ENCODE results near the gene RAPGEF1.

Gene RAPGEF1

DNA sequence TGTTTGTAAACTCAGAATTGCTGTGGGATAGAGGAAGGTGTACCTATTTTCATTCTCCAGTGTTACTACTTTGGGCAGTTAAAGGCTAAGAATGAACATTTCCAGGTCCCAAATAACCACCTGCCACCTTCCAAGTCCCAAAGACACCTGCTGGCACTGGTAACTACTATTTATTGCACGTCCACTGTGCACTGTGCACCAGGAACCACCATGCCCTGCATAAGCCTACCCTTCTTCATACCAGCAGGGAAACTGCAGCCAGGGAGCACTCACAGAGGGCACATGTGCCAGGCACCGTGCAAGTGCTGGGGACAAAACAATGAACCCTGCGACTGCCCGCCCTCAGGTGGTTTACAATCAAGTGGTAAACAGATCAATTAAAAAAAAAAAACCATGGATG, 34.9 kb downstream of the RAPGEF1 start:
- DNase-seq (ENCODE audit: low read depth), result no peak

DNA sequence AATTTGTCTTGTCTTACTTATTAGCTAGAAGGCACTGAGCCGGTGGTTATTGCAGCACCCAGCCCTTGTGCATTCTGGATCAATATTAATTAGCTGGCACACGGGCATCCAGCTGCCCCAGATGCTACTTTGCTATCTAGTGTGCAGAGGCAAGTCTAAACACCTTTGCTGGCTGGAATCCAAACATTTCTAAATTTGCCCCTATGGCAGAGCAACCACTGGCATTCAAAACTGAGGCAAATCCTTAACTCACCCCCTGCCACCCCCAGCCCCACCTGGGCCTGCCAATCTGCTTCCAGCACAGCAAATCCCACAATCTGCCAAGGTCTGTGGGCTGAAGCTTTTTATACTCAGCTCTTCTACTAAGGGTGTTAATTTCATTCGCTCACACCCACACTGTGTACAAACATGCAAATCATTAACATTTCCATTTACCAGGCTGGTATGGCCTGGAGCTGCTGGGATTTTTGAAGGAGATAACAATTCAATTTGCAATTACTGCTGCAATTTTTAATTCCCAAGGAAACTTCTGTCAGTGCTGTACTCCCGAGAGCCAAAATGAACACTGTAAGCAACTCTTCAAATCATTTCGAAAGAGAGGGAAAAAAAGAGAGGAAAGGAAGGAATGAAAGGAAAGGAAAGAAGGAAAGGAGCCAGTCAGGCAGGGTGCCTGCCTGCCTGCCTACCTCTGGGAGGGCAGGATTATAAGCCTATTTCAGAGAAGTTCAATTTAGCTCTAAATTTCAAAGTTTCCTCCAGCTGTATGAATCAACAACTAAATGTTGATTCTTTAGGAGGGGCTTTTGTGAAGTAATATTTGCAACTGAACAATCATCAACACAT, 35.5 kb downstream of the RAPGEF1 start:
- no peak for DNase-seq (ENCODE audit: low read depth)

DNA sequence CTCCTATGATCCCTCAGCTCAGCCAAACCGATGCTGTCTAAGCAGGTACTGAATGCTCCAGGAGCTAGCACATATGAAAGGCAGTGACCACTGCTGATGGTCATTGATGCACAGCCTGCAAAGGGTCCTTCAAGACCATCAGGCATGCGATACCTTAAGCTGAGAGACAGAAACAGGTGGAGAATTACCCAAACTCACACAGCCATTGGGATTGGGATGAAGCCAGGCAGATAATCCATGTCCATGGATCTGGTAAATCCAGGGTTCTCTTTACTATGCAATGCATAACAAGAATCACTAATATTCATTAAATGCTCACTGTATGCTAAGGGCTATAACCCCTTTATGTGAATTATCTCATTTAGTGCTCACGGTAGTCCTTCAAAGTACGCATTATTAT, 36.2 kb downstream of the RAPGEF1 start:
- no peak for DNase-seq (ENCODE audit: low read depth)

DNA sequence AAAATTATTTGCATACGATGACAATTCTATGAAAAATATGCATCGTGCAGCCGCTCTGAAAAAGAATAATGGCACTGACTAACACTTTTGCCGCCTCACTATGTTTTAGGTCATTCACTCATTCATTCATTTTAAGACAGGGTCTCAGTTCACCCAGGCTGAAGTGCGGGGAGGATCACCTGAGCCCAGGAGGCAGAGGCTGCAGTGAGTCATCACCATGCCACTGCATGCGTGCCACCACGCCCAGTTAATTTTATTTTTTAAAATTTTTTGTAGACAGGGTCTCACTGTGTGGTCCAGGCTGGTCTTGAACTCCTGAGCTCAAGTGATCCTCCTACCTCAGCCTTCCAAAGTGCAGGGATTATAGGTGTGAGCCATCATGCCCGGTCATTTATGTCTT, 37.0 kb downstream of the RAPGEF1 start:
- DNase-seq (ENCODE audit: low read depth), result no peak

DNA sequence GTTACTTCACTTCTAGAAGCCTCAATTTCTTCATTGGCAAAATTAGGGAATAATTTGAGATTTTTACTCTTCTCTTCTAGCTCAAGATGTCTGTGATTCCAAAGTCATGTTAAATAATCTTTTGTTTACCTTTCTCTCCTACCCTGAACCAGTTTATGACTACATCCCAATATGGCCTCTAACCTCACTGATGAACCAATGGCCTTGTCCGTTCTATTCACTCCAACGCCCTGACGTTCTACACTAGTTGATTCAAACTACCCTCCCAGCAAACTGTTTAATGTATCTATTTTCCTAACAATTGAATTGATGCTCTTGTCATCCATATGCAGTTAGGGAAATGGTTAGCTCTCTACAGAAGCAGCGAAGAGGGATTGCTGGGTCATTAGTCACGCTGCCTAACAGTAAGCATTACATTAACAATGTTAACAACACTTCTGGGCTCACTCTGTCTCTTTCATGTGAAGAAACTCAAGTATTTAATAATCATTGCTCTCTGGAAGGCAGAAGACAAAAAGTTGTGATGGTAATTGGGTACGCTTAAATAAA, 38.0 kb downstream of the RAPGEF1 start:
- no peak for DNase-seq (ENCODE audit: low read depth)

DNA sequence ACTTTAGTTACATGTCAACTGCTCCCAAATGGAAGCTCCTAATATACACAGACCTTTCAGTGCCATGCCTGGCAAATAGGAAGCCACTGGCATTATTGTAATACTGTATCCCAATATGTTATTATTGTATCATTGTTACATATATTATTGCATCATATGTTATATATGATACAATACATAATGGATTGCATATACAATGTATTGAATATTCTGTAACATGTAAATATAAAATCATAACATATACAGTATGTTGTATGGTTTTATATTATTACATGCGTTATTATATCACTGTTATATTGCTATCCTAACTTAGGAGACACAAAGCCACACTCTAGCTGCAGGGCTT, 38.5 kb downstream of the RAPGEF1 start:
- DNase-seq (ENCODE audit: low read depth), result no peak

DNA sequence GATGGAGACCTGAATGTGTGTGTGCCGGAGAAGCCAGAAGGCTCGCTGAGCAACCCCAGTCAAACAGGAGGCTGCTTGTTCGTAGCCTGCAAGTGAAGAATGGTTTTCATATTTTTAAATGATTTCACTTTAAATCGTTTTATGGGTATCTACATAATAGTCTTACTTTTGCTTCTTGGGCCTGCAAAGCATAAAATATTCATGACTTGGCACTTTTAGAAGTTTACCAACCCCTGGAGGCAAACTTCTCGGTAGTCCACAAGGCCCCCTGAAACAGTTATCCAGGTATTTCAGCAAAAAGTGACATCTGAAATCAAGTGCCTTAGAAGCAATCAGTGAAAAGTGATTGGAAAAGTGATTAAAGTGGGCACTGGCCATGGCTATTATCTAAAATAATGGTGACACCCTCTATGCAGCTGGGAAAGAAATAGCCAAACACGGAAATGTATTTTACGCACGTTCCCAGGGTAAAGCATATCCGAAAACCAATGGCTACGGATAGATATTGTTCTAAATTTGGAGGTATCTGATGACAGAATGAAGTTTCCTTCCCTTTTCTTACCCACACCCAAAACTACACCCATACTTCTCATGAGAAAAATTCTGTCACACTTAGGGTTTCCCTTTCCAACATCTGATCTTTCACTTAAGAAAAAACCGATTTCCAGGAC, 39.0 kb downstream of the RAPGEF1 start:
- no peak for DNase-seq (ENCODE audit: low read depth)

DNA sequence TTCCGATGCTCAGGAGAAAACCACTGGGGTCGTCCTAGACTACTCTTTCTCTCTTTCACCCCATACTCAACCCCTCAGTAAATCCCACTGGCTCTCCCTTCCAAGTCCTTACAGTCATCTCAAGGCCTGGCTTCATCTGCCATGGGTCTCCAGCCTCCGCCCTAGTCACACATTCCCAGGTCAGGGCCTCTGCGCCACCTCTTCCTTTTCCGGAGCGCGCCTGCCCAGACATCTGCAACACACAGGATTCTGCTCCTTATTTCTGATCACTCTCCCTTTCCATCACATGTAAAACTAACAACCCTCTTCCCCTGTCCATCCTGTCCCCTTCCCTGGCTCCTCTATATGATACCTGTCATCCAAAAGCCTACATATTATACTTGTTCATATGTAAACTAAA, 39.8 kb downstream of the RAPGEF1 start:
- DNase-seq (ENCODE audit: low read depth), result no peak

DNA sequence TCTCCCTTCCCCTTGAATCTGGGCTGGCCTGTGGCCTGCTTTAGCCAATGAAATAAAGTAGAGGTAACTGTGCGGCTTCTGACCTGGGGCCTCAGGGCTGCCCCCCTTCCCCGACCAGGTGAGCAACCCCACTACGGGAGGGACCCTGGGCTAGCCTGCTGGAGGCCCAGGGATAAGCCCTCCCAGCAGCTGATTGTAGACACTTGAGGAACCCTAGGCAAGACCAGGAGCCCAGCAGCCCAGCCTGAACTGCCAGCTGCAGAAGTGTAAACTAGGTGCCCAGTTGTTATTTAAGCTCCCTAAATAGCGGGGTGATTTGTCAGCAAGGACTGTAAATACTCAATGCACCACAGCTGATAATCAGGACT, 41.3 kb downstream of the RAPGEF1 start:
- DNase-seq (ENCODE audit: low read depth), result no peak

DNA sequence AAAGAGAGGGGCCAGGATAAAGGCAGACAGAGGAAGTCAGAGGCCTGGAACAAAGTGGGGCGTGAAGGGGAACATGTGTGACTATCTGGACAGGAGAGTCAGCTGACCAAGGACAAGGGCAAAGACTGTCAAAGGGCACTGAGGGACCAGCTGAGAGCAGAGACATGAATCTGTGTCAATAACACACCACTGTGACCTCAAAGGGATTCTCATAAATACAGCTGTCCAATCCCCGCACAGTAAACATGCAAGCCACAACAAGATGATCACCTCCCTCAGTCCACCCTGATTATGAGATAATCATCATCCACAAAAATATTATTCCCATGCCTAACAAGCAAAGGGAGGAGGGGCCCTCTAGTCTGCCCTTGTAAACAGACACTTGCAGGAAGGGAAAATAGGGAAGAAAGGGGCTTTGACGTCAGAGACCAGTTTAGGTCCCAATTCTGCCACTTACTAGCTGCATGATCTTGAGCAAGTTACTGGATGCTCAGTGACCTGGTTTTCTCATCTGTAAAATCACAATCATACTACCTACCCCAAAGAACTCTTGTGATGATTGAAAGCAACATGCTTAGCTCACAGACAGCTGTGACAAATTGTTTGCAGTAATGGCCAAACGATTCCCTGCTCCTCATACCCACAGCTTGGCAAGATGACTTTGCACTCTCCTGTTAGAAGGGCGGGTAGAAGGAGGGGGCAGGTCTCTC, 41.8 kb downstream of the RAPGEF1 start:
- no peak for DNase-seq (ENCODE audit: low read depth)

DNA sequence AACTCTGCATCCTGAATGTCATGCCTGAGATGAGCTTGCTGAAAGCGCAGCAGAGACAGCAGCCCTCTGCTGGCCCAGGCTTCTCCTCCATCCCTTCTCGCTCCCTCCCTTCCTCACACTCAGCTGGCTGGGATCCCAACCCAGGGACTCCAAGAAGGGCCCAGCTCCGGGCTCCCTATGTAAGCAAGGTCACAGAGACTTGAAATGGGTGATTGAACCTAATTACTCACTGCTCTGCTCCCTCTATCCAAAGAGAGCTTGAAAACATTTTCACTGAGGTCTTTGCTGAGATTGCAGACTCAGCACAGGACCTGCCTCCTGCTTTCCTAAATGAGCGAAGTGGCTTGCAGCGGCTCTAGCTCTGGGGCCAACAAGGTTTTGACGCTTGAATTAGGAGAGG, 42.8 kb downstream of the RAPGEF1 start:
- no peak for DNase-seq (ENCODE audit: low read depth)

DNA sequence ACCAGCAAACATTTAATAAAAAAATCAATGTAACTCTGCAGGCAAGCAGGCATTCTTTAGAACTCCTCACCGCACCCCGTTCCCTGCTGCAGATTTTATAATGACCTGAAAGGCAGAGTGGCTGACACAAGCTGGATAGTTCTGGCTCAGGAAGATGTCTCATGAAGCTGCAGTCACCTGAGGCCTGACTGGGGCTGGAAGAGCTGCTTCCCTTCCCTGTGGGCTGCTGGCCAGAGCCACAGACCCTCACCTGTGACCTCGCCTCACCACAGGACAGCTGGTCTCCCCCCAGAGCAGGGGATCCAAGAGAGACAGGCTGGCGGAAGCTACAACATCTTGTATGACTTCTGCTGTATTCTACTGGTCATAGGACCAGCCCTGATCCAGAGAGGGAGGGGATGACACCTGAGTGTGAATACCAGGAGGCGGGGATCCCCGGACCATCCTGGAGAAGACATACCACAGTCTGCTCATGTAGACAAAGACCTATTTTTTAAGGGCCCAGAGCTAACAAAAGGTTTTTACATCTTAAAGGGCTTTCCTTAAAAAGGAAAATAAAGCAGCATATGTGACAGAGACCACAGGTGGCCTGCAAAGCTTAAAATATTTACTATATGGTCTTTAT, 43.9 kb downstream of the RAPGEF1 start:
- DNase-seq (ENCODE audit: low read depth), result no peak

DNA sequence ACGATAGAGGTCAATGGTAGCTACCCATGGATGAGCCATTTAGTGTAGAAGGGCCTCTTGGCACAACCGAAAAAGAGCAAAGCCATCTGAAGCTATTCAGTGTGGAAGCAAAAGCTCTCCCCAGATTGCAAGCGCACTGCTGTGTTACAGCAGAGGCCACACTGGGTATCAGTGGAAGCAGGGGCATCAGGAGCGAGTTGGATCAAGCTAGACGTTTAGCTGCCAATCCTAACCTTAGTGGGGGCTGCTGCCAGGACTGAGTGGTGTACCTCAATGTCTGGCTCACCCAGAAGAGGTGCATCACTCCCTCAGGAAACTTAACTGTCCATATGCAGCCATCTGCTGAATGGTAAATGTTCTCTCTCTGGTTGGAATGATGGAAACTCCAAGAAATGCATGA, 44.5 kb downstream of the RAPGEF1 start:
- DNase-seq (ENCODE audit: low read depth), result no peak

DNA sequence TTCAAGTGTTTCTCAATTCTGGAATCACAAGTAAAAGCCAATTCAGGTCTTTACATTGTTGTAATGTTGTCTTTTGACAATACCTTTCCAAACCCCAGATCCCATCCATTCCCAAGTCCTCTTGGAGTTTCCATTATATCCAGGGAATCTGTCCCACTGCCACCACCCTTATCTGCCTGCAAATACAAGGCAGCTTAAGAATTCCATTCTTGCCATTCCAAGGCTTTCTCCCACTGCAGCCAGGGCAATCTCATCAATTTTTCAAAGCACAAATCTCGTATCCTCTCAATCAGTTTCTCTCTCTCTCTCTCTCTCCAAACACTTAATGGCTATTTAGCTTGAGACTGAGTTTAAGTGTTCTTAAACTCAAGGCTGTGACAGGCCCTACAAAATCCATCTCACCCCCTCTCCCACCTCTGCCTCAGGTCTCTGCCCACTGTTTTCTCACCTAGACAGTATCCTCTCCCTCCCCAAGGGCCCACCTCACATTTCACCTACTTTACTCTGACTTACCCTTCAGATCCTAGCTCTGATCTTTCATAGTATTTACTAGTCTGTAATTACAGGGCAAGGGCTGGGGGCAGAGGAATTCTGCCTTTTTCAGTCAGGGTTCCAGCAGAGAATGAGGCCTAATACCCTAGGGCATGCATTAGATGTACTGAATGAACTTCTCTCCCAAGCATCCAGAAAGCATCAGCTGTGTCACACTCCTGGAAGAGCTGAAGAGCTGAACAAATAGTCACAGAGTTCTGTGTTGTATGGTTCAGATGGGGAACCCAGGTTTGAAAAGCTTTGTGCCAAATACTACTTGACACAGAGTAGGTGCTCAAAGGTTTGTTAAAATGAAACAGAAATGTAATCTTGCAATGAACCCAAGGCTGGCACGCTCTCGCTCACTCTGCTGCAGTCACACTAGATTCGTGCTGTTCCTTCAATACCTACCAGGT, 46.0 kb downstream of the RAPGEF1 start:
- DNase-seq (ENCODE audit: low read depth), result no peak

DNA sequence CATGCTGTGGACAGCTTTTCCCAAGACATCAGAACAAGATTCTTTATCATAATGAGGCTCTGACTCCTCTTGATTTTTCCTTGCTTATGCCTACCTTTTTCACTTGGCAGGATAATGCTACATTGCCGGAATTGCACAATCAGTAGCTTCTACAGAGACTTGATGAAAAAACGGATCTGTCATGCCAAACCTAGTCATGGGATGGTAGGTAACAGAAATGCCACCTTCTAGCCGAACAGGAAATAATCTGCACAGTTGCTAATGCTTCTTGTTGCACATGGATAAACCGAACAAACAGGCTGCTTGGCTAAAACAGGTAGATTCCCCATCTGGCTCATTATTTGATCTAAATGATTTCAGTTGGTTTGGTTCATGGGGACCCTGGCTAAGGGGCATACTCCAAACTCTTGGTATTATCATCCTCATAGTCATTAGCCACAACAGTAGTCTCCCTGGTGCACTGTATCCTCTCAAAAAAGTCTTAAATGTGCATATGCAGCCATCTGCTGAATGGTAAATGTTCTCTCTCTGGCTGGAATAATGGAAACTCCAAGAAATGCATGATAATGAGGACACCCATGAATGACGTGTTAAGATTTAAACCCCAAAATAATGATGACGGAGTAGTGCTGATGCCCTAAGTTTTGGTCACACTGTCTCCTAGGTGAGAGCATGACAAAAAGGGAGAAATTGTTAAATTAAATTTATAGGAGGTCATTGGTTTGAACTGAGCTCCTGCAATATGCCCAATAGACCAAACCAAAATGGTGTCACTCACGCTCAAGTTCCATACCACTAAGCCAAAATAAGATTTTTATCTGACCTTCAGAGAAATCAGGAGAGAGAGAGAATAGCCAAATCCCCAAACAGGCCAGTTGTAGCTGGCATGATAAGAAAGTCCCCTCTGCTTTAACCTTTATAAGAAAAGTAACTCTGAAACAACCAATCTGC, 47.0 kb downstream of the RAPGEF1 start:
- DNase-seq (ENCODE audit: low read depth), result no peak

DNA sequence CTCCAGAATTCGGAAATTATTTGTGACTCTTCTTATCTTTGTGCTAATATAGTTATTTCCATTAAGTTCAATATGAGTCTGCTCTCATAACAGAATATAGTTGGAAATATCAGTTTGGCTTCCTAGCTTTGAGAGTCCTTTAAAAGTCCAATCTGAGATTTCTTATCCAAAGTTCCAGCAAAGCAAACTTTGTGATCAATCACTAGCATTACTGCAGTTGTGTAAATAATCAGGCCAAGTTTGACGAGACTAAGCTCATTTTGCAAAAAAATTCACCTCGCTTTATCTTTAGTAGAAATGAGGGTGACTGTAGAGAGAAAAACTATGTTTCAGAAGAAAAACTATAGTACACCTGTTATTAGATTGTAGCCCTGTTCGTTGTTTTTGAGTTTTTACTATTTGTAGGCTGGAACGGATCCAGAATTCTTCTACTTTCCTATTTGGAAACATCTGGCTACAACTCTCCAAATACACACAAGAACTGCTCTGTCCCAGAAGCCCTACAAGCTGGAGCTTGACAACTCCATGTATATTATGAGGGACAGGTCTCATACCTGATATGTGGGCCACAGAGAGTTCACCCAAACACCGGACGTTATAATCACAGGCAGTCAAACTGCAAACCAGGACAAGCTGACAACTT, 47.8 kb downstream of the RAPGEF1 start:
- DNase-seq (ENCODE audit: low read depth), result no peak

DNA sequence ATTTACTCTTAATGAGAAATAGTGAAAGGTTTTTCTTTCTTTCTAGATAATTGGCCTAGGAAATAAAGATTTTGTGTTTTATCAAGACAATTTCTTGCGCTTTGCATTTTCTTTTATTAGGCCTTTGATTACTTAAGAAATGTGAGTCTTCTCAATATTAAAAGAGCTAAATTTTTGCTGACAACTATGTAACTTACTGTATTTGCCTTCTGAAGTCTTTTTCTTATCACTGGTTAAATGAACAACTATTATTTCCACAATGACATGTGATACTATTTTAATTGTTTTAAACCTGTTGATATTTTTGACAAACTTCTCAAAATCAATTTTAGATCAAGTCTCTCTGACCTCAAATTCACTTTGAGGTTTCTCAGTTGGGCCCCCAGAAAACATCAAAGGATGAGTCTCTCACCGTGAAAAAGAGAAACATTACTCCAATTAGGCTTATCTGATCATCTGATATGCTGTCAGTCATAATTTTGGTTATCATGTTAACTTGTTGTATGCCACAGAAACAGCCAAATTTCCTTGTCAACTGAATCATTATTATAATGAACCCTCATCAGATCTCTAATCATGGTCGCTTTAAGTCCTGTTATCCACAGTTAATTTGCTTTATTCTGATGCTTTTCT, 48.8 kb downstream of the RAPGEF1 start:
- no peak for DNase-seq (ENCODE audit: low read depth)

DNA sequence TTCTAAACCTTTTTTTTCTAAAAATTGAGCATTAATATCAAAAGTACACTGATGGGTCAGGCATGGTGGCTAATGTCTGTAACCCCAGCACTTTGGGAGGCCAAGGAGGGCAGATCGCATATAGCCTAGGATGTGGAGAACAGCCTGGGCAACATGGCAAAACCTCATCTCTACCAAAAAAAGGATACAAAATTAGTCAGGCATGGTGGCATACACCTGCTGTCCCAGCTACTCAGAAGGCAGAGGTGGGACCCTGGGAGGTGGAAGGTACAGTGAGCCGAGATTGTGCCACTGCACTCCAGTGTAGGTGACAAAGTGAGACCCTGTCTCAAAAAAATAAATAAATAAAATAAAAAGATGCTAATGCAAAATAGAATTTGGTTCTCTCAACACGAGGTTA, 49.4 kb downstream of the RAPGEF1 start:
- no peak for DNase-seq (ENCODE audit: low read depth)

DNA sequence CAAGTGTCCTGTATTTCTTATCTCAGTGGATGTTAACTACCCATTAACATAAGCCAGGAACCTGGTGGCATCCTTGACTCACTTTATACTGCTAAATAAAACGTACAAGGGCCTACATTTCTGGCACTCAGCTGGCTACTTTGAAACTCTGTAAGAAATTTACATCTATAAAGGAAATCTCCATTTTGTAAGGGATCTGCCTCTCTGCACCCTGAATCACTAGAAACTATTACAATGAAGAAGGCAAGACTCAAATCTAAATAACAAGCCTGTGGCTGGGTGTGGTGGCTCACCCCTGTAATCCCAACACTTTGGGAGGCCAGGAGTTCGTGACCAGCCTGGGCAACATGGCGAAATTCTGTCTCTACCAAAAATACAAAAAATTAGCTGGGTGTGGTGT, 51.5 kb downstream of the RAPGEF1 start:
- DNase-seq (ENCODE audit: low read depth), result no peak
